MV-4-11 (cell line): ENCODE data around the gene CFAP77.

Source experiments
- DNase-seq: peaks from one replicate; lab custom pipeline; 2025; lab: John Stamatoyannopoulos, UW

Gene CFAP77

GRCh38 chr9:132451276-132451675, 41.3 kb downstream of the CFAP77 start:
- DNase-seq: no peak

GRCh38 chr9:132456241-132456640, 46.2 kb downstream of the CFAP77 start:
- no peak for DNase-seq

- no peak for DNase-seq
Observed at GRCh38 chr9:132457504-132458236, 47.7 kb downstream of the CFAP77 start.

- no peak for DNase-seq
Observed at GRCh38 chr9:132458432-132458831, 48.4 kb downstream of the CFAP77 start.

- DNase-seq: no peak
Observed at GRCh38 chr9:132459661-132460060, 49.6 kb downstream of the CFAP77 start.

GRCh38 chr9:132460240-132460639, 50.2 kb downstream of the CFAP77 start:
- no peak for DNase-seq

GRCh38 chr9:132461281-132461896, 51.4 kb downstream of the CFAP77 start:
- DNase-seq: no peak

GRCh38 chr9:132461971-132462370, 52.0 kb downstream of the CFAP77 start:
- no peak for DNase-seq

GRCh38 chr9:132464547-132464946, 54.5 kb downstream of the CFAP77 start:
- no peak for DNase-seq

- no peak for DNase-seq
Observed at GRCh38 chr9:132465131-132465635, 55.2 kb downstream of the CFAP77 start.

- DNase-seq: no peak
Observed at GRCh38 chr9:132472199-132472598, 62.2 kb downstream of the CFAP77 start.

GRCh38 chr9:132472599-132472998, 62.6 kb downstream of the CFAP77 start:
- DNase-seq: no peak

GRCh38 chr9:132474253-132474652, 64.2 kb downstream of the CFAP77 start:
- no peak for DNase-seq

GRCh38 chr9:132478353-132479050, 68.5 kb downstream of the CFAP77 start:
- DNase-seq: no peak

GRCh38 chr9:132479733-132480132, 69.7 kb downstream of the CFAP77 start:
- DNase-seq: no peak

GRCh38 chr9:132481053-132481849, 71.2 kb downstream of the CFAP77 start:
- no peak for DNase-seq

GRCh38 chr9:132482196-132482813, 72.3 kb downstream of the CFAP77 start:
- DNase-seq: no peak

- no peak for DNase-seq
Observed at GRCh38 chr9:132485393-132485792, 75.4 kb downstream of the CFAP77 start.

GRCh38 chr9:132486706-132487350, 76.8 kb downstream of the CFAP77 start:
- no peak for DNase-seq

GRCh38 chr9:132487351-132487791, 77.4 kb downstream of the CFAP77 start:
- DNase-seq: no peak

GRCh38 chr9:132487980-132488535, 78.0 kb downstream of the CFAP77 start:
- DNase-seq: no peak
